ENCODE results near the gene EIF4E3.

EIF4E3 gene

DNA sequence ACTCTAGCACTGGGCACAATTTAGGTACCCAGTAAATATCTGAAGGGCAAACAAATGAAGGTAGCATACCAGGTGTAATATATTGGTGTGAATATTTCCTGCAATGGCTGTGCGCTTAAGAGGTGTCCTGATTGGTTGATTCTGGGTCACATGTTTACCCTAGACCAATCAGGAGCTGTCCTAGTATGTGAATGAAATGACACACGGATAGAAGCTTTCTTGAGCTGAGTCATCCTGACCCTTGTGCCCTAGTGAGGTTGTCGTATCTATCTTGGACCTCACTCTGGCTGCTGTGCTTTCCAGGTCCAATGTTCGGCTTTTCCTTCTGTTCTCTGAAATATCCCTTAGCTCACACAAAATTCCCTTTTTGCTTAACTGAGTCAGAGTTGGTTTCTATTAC lies 83.5 kb downstream of the EIF4E3 start:
- TF ChIP-seq FOXP2 (optimal IDR thresholded peaks at IDR 0.05; ENCODE audit: borderline replicate concordance, extremely low read depth, extremely low read length, insufficient read depth) (no peak), SIN3A (IDR thresholded peaks at IDR 0.05; ENCODE audit: borderline replicate concordance, insufficient read depth, low read length) (no peak), POLR2AphosphoS5 (IDR thresholded peaks at IDR 0.05; ENCODE audit: low read depth, low read length) (no peak), TAF1 (IDR thresholded peaks at IDR 0.05; ENCODE audit: borderline replicate concordance, insufficient read depth, low read length) (no peak)
- TF ChIP-seq, protein P1, sequence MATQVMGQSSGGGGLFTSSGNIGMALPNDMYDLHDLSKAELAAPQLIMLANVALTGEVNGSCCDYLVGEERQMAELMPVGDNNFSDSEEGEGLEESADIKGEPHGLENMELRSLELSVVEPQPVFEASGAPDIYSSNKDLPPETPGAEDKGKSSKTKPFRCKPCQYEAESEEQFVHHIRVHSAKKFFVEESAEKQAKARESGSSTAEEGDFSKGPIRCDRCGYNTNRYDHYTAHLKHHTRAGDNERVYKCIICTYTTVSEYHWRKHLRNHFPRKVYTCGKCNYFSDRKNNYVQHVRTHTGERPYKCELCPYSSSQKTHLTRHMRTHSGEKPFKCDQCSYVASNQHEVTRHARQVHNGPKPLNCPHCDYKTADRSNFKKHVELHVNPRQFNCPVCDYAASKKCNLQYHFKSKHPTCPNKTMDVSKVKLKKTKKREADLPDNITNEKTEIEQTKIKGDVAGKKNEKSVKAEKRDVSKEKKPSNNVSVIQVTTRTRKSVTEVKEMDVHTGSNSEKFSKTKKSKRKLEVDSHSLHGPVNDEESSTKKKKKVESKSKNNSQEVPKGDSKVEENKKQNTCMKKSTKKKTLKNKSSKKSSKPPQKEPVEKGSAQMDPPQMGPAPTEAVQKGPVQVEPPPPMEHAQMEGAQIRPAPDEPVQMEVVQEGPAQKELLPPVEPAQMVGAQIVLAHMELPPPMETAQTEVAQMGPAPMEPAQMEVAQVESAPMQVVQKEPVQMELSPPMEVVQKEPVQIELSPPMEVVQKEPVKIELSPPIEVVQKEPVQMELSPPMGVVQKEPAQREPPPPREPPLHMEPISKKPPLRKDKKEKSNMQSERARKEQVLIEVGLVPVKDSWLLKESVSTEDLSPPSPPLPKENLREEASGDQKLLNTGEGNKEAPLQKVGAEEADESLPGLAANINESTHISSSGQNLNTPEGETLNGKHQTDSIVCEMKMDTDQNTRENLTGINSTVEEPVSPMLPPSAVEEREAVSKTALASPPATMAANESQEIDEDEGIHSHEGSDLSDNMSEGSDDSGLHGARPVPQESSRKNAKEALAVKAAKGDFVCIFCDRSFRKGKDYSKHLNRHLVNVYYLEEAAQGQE (IDR thresholded peaks at IDR 0.05; ENCODE audit: insufficient read depth in 1 of 2, low read depth in 2 of 2, low read length in 2 of 2), result no peak

DNA sequence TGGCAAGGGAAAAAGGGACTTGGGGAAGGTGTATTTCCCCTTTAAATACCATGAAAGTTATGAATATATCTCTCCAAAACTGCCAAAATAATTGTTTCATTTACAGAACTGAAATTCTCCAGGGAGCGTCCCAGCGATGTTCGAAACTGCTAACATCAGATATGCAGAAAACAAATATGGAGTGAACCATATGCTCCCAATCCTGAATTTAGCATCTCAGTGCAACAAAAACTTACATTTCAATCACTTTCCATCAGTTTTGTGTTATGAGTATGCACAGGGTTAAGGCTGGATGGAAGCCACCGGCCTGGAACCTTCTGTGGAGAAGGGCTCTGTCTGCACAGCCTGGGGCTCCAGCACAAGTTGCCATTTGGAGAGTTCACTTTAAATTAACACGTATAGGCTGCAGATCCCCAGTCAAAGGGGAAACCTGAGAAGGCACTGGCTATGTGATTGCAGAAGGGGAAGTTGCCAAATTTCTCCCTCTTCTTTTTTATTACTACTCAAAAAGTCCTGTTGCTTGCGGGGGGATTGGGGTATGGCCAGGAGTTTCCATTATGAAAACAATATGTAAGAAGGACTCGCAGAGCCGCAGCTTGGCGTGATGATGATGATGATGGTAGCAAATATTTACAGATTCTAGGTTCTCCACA lies 84.7 kb downstream of the EIF4E3 start:
- TF ChIP-seq, protein P1 (IDR thresholded peaks at IDR 0.05; ENCODE audit: insufficient read depth in 1 of 2, low read depth in 2 of 2, low read length in 2 of 2), result no peak
- TF ChIP-seq FOXP2 (optimal IDR thresholded peaks at IDR 0.05; ENCODE audit: borderline replicate concordance, extremely low read depth, extremely low read length, insufficient read depth) (no peak), SIN3A (IDR thresholded peaks at IDR 0.05; ENCODE audit: borderline replicate concordance, insufficient read depth, low read length) (no peak), TAF1 (IDR thresholded peaks at IDR 0.05; ENCODE audit: borderline replicate concordance, insufficient read depth, low read length) (no peak), POLR2AphosphoS5 (IDR thresholded peaks at IDR 0.05; ENCODE audit: low read depth, low read length) (no peak)

DNA sequence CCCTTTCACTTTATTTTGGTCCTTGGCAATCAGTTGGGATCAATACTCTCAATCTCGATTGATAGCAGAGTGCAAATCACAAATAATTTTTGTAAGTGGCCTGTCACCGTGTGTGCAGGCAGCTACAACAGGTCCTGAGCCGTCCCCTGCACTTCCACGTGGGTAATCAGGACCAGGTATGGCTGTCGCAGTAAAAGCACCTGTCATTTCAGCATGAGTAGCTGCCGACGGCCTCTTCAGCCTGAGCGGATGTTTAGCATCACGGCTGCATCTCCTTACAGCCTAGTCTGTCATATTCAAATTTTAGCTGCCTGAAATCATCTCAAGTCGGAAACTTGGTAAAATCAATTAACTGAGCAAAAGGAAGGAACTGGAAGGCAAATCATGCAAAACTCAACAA lies 88.7 kb downstream of the EIF4E3 start:
- TF ChIP-seq SIN3A (IDR thresholded peaks at IDR 0.05; ENCODE audit: borderline replicate concordance, insufficient read depth, low read length) (no peak), POLR2AphosphoS5 (IDR thresholded peaks at IDR 0.05; ENCODE audit: low read depth, low read length) (no peak), FOXP2 (optimal IDR thresholded peaks at IDR 0.05; ENCODE audit: borderline replicate concordance, extremely low read depth, extremely low read length, insufficient read depth) (no peak), TAF1 (IDR thresholded peaks at IDR 0.05; ENCODE audit: borderline replicate concordance, insufficient read depth, low read length) (no peak)
- TF ChIP-seq, protein P1 (IDR thresholded peaks at IDR 0.05; ENCODE audit: insufficient read depth in 1 of 2, low read depth in 2 of 2, low read length in 2 of 2), result no peak

DNA sequence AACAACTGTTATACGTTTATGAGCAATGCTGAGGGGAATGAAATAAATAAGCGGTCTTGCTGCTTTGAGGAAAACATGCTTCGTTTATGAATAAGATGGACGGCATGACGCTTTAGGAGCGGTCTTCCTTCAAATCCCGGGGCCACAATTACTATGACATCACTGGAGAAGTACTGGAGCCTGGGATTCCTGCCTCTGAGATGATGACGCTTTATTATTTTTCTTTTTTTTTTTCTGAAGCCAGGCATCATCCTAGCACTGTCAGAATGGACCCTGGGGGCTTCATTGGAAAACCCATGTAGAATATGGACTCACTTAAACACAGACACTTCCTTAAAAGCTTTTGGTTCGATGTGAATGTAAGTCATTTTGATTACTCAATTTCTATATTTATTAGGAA lies 89.2 kb downstream of the EIF4E3 start:
- no peak for TF ChIP-seq POLR2AphosphoS5 (IDR thresholded peaks at IDR 0.05; ENCODE audit: low read depth, low read length)
- TF ChIP-seq, protein P1 (IDR thresholded peaks at IDR 0.05; ENCODE audit: insufficient read depth in 1 of 2, low read depth in 2 of 2, low read length in 2 of 2), result no peak
- TF ChIP-seq TAF1 (IDR thresholded peaks at IDR 0.05; ENCODE audit: borderline replicate concordance, insufficient read depth, low read length), result no peak
- no peak for TF ChIP-seq FOXP2 (optimal IDR thresholded peaks at IDR 0.05; ENCODE audit: borderline replicate concordance, extremely low read depth, extremely low read length, insufficient read depth)
- no peak for TF ChIP-seq SIN3A (IDR thresholded peaks at IDR 0.05; ENCODE audit: borderline replicate concordance, insufficient read depth, low read length)

Data from PFSK-1 (cell line).